Mesendoderm (in vitro differentiated cells): ENCODE results near the gene ZNF514.

Experiments used
- DNase-seq: peaks from one replicate; pipeline ENCODE4 v3.0.0; 2013
- H2AK5ac ChIP-seq: 2 replicates; pipeline ENCODE4 v1.6.1; 2013; ENCODE audit warnings: low read length, inconsistent platforms
- H2BK120ac ChIP-seq: 2 replicates; pipeline ENCODE4 v1.6.1; 2013; ENCODE audit warnings: low read depth, mild to moderate bottlenecking, low read length, moderate library complexity, mixed read lengths
- H2BK15ac ChIP-seq: replicated peaks from 2 replicates; pipeline ENCODE4 v1.6.1; 2013; ENCODE audit warnings: low read depth, mild to moderate bottlenecking, moderate library complexity
- H2BK5ac ChIP-seq: 2 replicates; pipeline ENCODE4 v1.6.1; 2013; ENCODE audit warnings: low read length, inconsistent platforms
- H3K18ac ChIP-seq: 2 replicates; pipeline ENCODE4 v1.6.1; 2013; ENCODE audit warnings: mild to moderate bottlenecking, low read length, mixed read lengths
- H3K23ac ChIP-seq: one replicate; pipeline ENCODE4 v1.6.1; 2013; ENCODE audit warnings: low read length
- H3K27ac ChIP-seq: 2 replicates; pipeline ENCODE4 v1.5.1; 2013; ENCODE audit warnings: low read depth, mild to moderate bottlenecking, inconsistent platforms, low read length, moderate library complexity
- H3K27me3 ChIP-seq: 2 replicates; pipeline ENCODE4 v1.6.1; 2013; ENCODE audit warnings: low read length, control low read depth, mild to moderate bottlenecking, inconsistent platforms; ENCODE audit not compliant: insufficient read depth, poor library complexity
- H3K36me3 ChIP-seq: 2 replicates; pipeline ENCODE4 v1.6.1; 2013; ENCODE audit warnings: low read length, inconsistent platforms; ENCODE audit not compliant: control insufficient read depth, insufficient read depth
- H3K4ac ChIP-seq: one replicate; pipeline ENCODE4 v1.6.1; 2013; ENCODE audit warnings: low read depth, mild to moderate bottlenecking, low read length, moderate library complexity
- H3K4me1 ChIP-seq: 2 replicates; pipeline ENCODE4 v1.6.1; 2013; ENCODE audit warnings: low read depth, low read length, inconsistent platforms; ENCODE audit not compliant: control insufficient read depth
- H3K4me2 ChIP-seq: 2 replicates; pipeline ENCODE4 v1.6.1; 2013; ENCODE audit warnings: low read length
- H3K4me3 ChIP-seq: 2 replicates; pipeline ENCODE4 v1.5.1; 2013; ENCODE audit warnings: mild to moderate bottlenecking, low read length
- H3K56ac ChIP-seq: one replicate; pipeline ENCODE4 v1.6.1; 2013; ENCODE audit warnings: low read length
- H3K79me1 ChIP-seq: 2 replicates; pipeline ENCODE4 v1.6.1; 2013; ENCODE audit warnings: low read length, inconsistent platforms
- H3K79me2 ChIP-seq: 2 replicates; pipeline ENCODE4 v1.6.1; 2013; ENCODE audit warnings: mild to moderate bottlenecking, low read length; ENCODE audit not compliant: control insufficient read depth, insufficient read depth
- H3K9ac ChIP-seq: 2 replicates; pipeline ENCODE4 v1.6.1; 2013; ENCODE audit warnings: low read length, inconsistent platforms
- H4K5ac ChIP-seq: one replicate; pipeline ENCODE4 v1.6.1; 2013; ENCODE audit warnings: low read length
- H4K8ac ChIP-seq: one replicate; pipeline ENCODE4 v1.6.1; 2013; ENCODE audit warnings: low read depth, mild to moderate bottlenecking, control low read depth, low read length, moderate library complexity
- WGBS: extraction: QIAGEN DNeasy Blood & Tissue Kit; methylation state at CpG from one replicate; pipeline ENCODE4 v1.1.7; 2013; ENCODE audit warnings: low lambda C conversion rate, missing lambda C conversion rate; ENCODE audit not compliant: insufficient coverage; ENCODE audit errors: extremely low coverage; 5-methylcytosine and 5-hydroxymethylcytosine counted together

The ZNF514 gene

GRCh38 chr2:95158891-95159619 lies 593 bp downstream of the ZNF514 start:
- Histone ChIP-seq H4K8ac (no peak overlapping the region), H2BK5ac (no peak overlapping the region), H3K4me2 (peak overlapping the region; percentile 97), H2BK120ac (no peak overlapping the region), H3K79me1 (no peaks in the 10 kb centered on the region), H3K4ac (no peak overlapping the region), H3K23ac (peak overlapping the region; percentile 89), H3K36me3 (peaks cover 3% of the 10 kb centered on the region), H3K9ac (peak overlapping the region; percentile 96), H3K27me3 (no peaks in the 10 kb centered on the region), H2AK5ac (no peak overlapping the region), H3K79me2 (no peaks in the 10 kb centered on the region), H4K5ac (no peak overlapping the region), H3K4me1 (no peaks in the 10 kb centered on the region), H3K27ac (no peak overlapping the region), H3K4me3 (peak overlapping the region; percentile 70), H2BK15ac (no peak overlapping the region), H3K18ac (peak overlapping the region; percentile 19), H3K56ac (peak overlapping the region; percentile 99)
- WGBS: no CpG with 5 or more reads among the region's 58 CpGs
- DNase-seq: peak; percentile 41

GRCh38 chr2:95158441-95158840 lies 1.2 kb downstream of the ZNF514 start:
- peak overlapping the region; percentile 97 for H3K4me2 ChIP-seq
- H3K56ac ChIP-seq: peak overlapping the region; percentile 99
- H3K4me1 ChIP-seq: no peaks in the 10 kb centered on the region
- no peaks in the 10 kb centered on the region for H3K79me2 ChIP-seq
- H3K4ac ChIP-seq: no peak overlapping the region
- H4K5ac ChIP-seq: no peak overlapping the region
- no peaks in the 10 kb centered on the region for H3K27me3 ChIP-seq
- no peak overlapping the region for H2BK15ac ChIP-seq
- H3K4me3 ChIP-seq: peak overlapping the region; percentile 10
- H3K36me3 ChIP-seq: peaks cover 3% of the 10 kb centered on the region
- no peak overlapping the region for H4K8ac ChIP-seq
- H3K27ac ChIP-seq: no peak overlapping the region
- no peak overlapping the region for H2AK5ac ChIP-seq
- H3K79me1 ChIP-seq: no peaks in the 10 kb centered on the region
- no peak for DNase-seq
- H2BK5ac ChIP-seq: no peak overlapping the region
- no peak overlapping the region for H3K18ac ChIP-seq
- no peak overlapping the region for H2BK120ac ChIP-seq
- H3K9ac ChIP-seq: peak overlapping the region; percentile 96
- no CpG with 5 or more reads among the region's 10 CpGs for WGBS
- peak overlapping the region; percentile 68 for H3K23ac ChIP-seq

DNA sequence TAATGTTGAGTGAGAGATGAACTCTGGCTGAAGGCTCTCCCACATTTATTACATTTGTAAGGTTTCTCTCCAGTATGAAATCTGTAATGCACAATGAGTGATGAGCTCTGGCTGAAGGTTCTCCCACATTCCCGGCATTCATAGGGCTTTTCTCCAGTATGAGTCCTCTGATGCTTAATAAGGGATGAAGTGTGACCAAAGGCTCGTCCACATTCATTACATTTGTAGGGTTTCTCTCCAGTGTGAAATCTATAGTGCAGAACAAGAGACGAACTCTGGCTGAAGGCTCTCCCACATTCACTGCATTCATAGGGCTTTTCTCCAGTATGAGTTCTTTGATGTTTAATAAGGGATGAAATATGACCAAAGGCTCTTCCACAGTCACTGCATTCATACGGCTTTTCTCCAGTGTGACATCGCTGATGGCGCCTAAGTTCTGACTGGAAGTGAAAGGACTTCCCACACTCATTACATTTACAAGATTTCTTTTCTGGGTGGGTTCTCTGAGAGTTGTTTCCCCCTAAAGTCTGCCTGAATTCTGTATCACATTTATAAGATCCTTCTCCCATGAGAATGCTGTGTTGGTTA lies 10.2 kb downstream of the ZNF514 start:
- Histone ChIP-seq H3K79me2 (no peaks in the 10 kb centered on the region), H3K27ac (no peak overlapping the region), H3K23ac (no peak overlapping the region), H3K27me3 (no peaks in the 10 kb centered on the region), H4K8ac (no peak overlapping the region), H3K4me3 (peak overlapping the region; percentile 24), H4K5ac (no peak overlapping the region), H3K56ac (no peak overlapping the region), H3K4ac (no peak overlapping the region), H3K4me2 (no peak overlapping the region), H2AK5ac (no peak overlapping the region), H3K9ac (no peak overlapping the region), H2BK120ac (no peak overlapping the region), H3K4me1 (no peaks in the 10 kb centered on the region), H3K18ac (no peak overlapping the region), H2BK5ac (no peak overlapping the region), H3K36me3 (peaks cover 2% of the 10 kb centered on the region), H2BK15ac (no peak overlapping the region), H3K79me1 (no peaks in the 10 kb centered on the region)
- DNase-seq: peak; percentile 13
- no CpG with 5 or more reads among the region's 6 CpGs for WGBS

- H4K5ac ChIP-seq: no peak overlapping the region
- H3K18ac ChIP-seq: no peak overlapping the region
- no peak overlapping the region for H3K27ac ChIP-seq
- H2BK5ac ChIP-seq: no peak overlapping the region
- no peak overlapping the region for H3K4me2 ChIP-seq
- H4K8ac ChIP-seq: no peak overlapping the region
- WGBS: no CpG with 5 or more reads among the region's 2 CpGs
- no peaks in the 10 kb centered on the region for H3K27me3 ChIP-seq
- no peak overlapping the region for H3K4ac ChIP-seq
- H3K4me1 ChIP-seq: no peaks in the 10 kb centered on the region
- H3K4me3 ChIP-seq: no peak overlapping the region
- no peaks in the 10 kb centered on the region for H3K79me1 ChIP-seq
- H3K36me3 ChIP-seq: no peaks in the 10 kb centered on the region
- no peak for DNase-seq
- no peak overlapping the region for H3K9ac ChIP-seq
- no peak overlapping the region for H2BK15ac ChIP-seq
- no peak overlapping the region for H2BK120ac ChIP-seq
- H3K79me2 ChIP-seq: no peaks in the 10 kb centered on the region
- no peak overlapping the region for H2AK5ac ChIP-seq
- H3K56ac ChIP-seq: no peak overlapping the region
- H3K23ac ChIP-seq: no peak overlapping the region
Measured at GRCh38 chr2:95143838-95144237, 15.8 kb downstream of the ZNF514 start.

GRCh38 chr2:95138702-95139101 lies 20.9 kb downstream of the ZNF514 start:
- Histone ChIP-seq H3K36me3 (no peaks in the 10 kb centered on the region), H3K27me3 (no peaks in the 10 kb centered on the region), H4K5ac (no peak overlapping the region), H3K4ac (no peak overlapping the region), H3K4me3 (no peak overlapping the region), H3K79me1 (no peaks in the 10 kb centered on the region), H3K9ac (no peak overlapping the region), H2AK5ac (no peak overlapping the region), H3K4me2 (no peak overlapping the region), H3K4me1 (no peaks in the 10 kb centered on the region), H2BK15ac (no peak overlapping the region), H4K8ac (no peak overlapping the region), H2BK120ac (no peak overlapping the region), H3K23ac (no peak overlapping the region), H3K18ac (no peak overlapping the region), H2BK5ac (no peak overlapping the region), H3K56ac (no peak overlapping the region), H3K27ac (no peak overlapping the region), H3K79me2 (no peaks in the 10 kb centered on the region)
- WGBS: no CpG with 5 or more reads among the region's 1 CpG
- DNase-seq: no peak
